Measurements from ENCODE around the gene CCDC50. TPM values are rescaled to one million over a fixed set of nuclear protein-coding genes. Genes with fewer than 3 reads are reported as not detected.

Gene CCDC50
- total RNA-seq, 2 experiments from 2014 or later, result 13.6 to 15.4 TPM

DNA sequence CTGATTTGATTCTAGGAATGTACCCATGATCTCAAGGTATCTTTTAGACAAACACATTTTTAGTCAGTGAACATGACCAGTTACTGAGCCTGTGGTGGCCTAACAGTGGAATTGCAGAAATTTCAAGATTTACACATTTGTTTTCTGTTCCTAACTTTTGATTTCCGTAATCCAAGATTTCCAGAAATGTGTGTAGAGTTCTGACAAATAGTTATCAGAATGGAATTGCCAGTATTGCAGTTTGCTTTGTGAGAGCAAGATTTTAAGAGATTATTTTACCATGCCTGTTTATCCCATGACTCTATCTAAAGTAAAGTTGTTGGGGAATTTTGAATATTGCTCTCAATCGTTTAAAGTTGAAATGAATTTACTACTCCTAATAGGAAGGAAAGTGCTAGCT lies 12.8 kb downstream of the CCDC50 start:
- peaks cover 2% of the 10 kb centered on the region for H3K9me3 Mint-ChIP-seq
- no peak overlapping the region for H3K27ac Mint-ChIP-seq
- H3K36me3 Mint-ChIP-seq, result no peaks in the 10 kb centered on the region
- intact Hi-C loops (cut with micrococcal nuclease), result no loop called here
- ChIA-PET CTCF (interaction anchor here (0.6 kb wide), 1 partner anchor 9 kb away, joined by 4 read pairs; no protein-coding TSS in a partner anchor), POLR2A (no interaction called here)
- no peaks in the 10 kb centered on the region for H3K27me3 Mint-ChIP-seq
- H3K4me3 Mint-ChIP-seq, result no peak overlapping the region
- no peak for DNase-seq
- H3K4me1 Mint-ChIP-seq (ENCODE audit: low read depth), result peaks cover 14% of the 10 kb centered on the region

DNA sequence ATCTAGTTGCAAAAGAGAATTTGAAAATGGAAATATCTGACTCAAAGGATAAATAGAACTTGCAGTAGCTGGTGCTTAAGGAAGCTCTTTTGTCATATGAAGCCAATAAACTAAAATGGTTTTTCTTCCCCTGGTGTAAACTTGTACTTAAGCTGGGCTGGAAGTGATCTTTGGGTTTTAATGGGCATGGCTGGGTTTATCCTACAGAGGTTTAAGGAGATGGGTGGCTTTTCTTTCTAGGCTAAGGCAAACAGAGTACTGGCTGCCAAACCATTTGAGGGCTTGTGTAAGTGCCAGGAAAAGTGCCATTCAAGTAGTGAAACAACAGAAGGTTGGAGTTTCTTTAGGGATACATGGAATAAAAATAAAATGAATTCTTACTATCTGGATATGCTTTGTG lies 13.2 kb downstream of the CCDC50 start:
- Mint-ChIP-seq H3K27me3 (no peaks in the 10 kb centered on the region), H3K9me3 (peaks cover 2% of the 10 kb centered on the region), H3K4me1 (ENCODE audit: low read depth) (peaks cover 14% of the 10 kb centered on the region), H3K27ac (no peak overlapping the region), H3K4me3 (no peak overlapping the region), H3K36me3 (no peaks in the 10 kb centered on the region)
- DNase-seq, result no peak
- POLR2A ChIA-PET, result no interaction called here
- CTCF ChIA-PET, result interaction anchor here (0.6 kb wide), 1 partner anchor 10 kb away, joined by 4 read pairs; no protein-coding TSS in a partner anchor
- intact Hi-C loops (cut with micrococcal nuclease), result no loop called here

DNA sequence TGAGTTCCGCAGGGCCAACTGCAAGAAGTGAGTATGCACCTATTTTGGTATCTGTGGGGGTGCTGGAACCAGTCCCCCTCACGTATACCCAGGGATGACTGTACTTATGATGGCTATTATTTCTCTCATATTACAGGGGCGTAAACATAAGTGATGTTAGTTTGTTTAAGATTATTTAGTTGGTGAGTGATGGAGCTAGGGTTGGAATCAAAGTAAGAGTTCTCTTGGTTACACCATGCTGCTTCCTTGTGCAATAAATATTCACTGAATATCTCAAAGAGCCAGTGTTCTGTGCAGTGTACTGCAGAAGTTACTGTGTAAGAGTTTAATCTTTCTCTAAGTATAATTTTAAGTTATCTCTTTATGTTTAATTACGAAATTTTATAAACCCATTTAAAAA lies 13.9 kb downstream of the CCDC50 start:
- intact Hi-C loops (cut with micrococcal nuclease), result no loop called here
- no peak overlapping the region for H3K27ac Mint-ChIP-seq
- no peak for DNase-seq
- CTCF ChIA-PET, result no interaction called here
- no peaks in the 10 kb centered on the region for H3K27me3 Mint-ChIP-seq
- no peak overlapping the region for H3K4me3 Mint-ChIP-seq
- no peaks in the 10 kb centered on the region for H3K36me3 Mint-ChIP-seq
- H3K9me3 Mint-ChIP-seq, result peaks cover 2% of the 10 kb centered on the region
- POLR2A ChIA-PET, result no interaction called here
- peaks cover 10% of the 10 kb centered on the region for H3K4me1 Mint-ChIP-seq (ENCODE audit: low read depth)

DNA sequence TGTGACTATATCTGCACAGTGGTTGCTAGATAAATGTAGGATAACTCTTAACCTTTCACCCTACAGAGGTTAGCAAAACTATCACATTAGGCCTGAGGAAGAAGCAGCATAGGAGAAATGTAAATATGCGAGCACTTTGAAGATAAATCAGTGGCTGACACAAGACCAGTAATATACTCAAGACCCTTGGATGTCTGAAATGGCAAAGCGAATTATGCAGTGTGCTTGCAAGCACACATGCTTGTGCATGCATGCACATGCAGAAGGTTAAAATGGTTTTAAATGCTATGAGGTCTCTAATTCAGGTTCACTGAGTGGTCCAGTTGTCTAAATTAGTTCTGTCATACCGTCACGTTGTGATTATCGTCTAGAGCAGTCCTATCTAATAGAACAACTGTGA lies 14.7 kb downstream of the CCDC50 start:
- peaks cover 7% of the 10 kb centered on the region for H3K4me1 Mint-ChIP-seq (ENCODE audit: low read depth)
- no peaks in the 10 kb centered on the region for H3K27me3 Mint-ChIP-seq
- DNase-seq, result no peak
- peaks cover 2% of the 10 kb centered on the region for H3K9me3 Mint-ChIP-seq
- H3K27ac Mint-ChIP-seq, result no peak overlapping the region
- no peaks in the 10 kb centered on the region for H3K36me3 Mint-ChIP-seq
- ChIA-PET POLR2A (no interaction called here), CTCF (no interaction called here)
- no peak overlapping the region for H3K4me3 Mint-ChIP-seq
- intact Hi-C loops (cut with micrococcal nuclease), result no loop called here

DNA sequence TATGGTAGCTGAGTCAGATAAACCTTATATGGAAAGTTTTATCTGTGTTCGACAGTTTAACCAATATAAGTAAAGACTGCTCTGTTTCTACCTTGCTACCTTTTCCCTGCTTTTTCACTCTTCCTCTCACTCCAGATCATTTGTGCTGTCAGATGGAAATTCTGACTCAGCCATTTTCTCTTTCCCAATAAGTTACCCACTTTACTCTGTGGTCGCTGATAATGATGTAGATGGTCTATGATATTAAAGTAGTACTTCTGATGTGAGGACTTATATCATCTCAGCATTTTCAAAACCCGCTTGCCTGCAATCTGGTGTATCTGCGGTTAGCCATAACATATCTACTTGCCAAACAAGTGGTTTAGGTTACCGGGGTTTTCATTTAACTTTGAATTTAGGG lies 16.1 kb downstream of the CCDC50 start:
- intact Hi-C loops (cut with micrococcal nuclease), result no loop called here
- ChIA-PET POLR2A (no interaction called here), CTCF (no interaction called here)
- Mint-ChIP-seq H3K36me3 (no peaks in the 10 kb centered on the region), H3K9me3 (peaks cover 2% of the 10 kb centered on the region), H3K27me3 (no peaks in the 10 kb centered on the region), H3K4me1 (ENCODE audit: low read depth) (peaks cover 4% of the 10 kb centered on the region), H3K4me3 (no peak overlapping the region), H3K27ac (no peak overlapping the region)
- no peak for DNase-seq

DNA sequence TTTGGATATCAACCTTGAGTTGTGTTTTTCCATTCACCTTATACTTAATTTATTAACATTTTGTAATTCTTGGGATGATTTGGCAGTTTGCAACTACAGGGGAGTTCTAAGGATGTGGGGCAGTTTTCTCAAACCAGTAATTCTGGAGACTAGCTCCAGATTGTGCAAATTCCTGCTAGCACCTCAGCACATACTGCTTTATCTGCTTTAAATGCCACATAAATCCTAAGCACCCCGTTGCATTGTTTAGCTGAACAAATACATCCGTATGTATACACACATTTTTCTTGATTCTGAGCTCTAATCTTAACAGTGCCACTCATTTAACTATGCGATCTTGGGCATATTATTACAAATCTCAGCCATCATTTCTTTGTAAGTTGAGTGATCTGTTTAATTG lies 18.0 kb downstream of the CCDC50 start:
- Mint-ChIP-seq H3K4me3 (no peak overlapping the region), H3K4me1 (ENCODE audit: low read depth) (peaks cover 4% of the 10 kb centered on the region), H3K27ac (no peak overlapping the region), H3K9me3 (peaks cover 2% of the 10 kb centered on the region), H3K36me3 (no peaks in the 10 kb centered on the region), H3K27me3 (no peaks in the 10 kb centered on the region)
- intact Hi-C loops (cut with micrococcal nuclease), result no loop called here
- ChIA-PET CTCF (no interaction called here), POLR2A (no interaction called here)
- no peak for DNase-seq

DNA sequence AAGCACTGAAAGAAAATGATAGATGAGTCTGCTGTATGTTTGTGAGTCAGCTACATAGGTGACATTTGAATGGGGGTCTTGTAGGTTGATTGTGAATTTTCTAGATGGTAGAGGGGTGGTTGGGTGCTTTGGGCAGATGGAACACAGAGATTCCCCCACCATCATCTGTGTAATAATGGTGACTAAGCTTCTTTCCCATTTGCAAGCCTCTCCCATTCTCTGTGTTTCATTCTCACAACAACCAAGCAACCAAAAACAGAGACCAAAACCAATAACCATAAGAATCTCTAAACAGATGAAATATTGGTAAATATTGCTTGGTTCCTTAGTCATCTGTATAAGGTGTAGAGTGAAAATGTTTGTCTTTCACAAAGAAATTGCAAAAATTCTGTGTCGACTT lies 18.9 kb downstream of the CCDC50 start:
- H3K9me3 Mint-ChIP-seq, result peaks cover 2% of the 10 kb centered on the region
- POLR2A ChIA-PET, result no interaction called here
- no peak overlapping the region for H3K27ac Mint-ChIP-seq
- H3K27me3 Mint-ChIP-seq, result no peaks in the 10 kb centered on the region
- no peaks in the 10 kb centered on the region for H3K36me3 Mint-ChIP-seq
- H3K4me1 Mint-ChIP-seq (ENCODE audit: low read depth), result peaks cover 4% of the 10 kb centered on the region
- CTCF ChIA-PET, result no interaction called here
- no peak overlapping the region for H3K4me3 Mint-ChIP-seq
- intact Hi-C loops (cut with micrococcal nuclease), result no loop called here
- DNase-seq, result no peak

DNA sequence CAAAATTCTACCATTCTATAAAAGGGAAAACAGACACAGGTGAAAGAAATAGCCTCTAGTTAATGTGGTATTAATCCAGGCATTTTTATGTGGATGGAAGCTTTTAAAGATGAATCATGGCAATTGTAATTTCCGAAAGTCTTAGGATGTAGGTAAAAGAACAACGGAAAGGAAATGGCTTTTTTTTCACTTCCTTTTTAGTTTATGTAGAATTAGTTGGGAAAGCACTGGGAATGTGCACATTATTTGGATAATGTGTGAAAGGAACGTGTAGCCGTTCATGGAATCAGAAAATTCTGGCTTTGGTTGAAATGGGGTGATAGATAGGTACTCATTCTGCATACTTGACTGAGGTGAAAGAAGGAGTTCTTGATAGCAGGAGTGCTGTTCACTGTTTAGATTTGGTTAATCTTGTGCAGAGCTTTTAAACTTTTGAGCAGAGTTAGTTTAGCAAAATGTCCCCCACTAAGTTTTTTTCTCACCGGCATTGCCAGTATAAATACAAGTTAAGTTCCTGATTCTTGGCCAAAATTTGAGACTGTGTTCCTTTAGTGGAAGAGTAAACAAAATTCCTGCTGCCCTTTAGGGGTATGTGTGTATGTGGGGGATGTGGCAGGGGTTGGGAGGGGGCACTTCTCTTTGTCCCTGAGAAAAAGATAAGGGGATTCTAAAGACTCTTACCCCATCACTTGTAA lies 21.3 kb downstream of the CCDC50 start:
- Mint-ChIP-seq H3K27ac (no peak overlapping the region), H3K36me3 (no peaks in the 10 kb centered on the region), H3K4me3 (no peak overlapping the region), H3K9me3 (no peaks in the 10 kb centered on the region), H3K27me3 (no peaks in the 10 kb centered on the region), H3K4me1 (ENCODE audit: low read depth) (peaks cover under 1% of the 10 kb centered on the region)
- ChIA-PET POLR2A (no interaction called here), CTCF (no interaction called here)
- DNase-seq, result no peak
- intact Hi-C loops (cut with micrococcal nuclease), result no loop called here

DNA sequence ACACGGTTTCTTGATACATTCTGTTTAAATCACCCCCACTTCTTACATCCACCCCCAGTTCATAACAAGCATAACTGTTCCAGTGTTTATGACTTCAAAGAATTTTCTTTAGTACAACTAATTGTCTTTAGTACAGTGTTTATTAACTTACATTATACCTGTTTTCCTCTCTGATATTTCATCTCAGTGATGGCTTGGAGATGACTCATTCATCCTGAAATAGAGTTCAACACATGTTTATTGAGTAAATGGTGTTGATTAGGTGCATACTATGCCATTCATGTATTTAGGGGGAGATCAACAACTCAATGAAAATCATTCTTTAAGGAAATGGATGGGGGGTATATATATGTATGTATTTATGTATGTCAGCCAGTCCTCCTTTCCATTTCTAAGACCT lies 22.8 kb downstream of the CCDC50 start:
- Mint-ChIP-seq H3K4me3 (no peak overlapping the region), H3K4me1 (ENCODE audit: low read depth) (peaks cover 2% of the 10 kb centered on the region), H3K27ac (no peak overlapping the region), H3K36me3 (no peaks in the 10 kb centered on the region), H3K9me3 (no peaks in the 10 kb centered on the region), H3K27me3 (no peaks in the 10 kb centered on the region)
- intact Hi-C loops (cut with micrococcal nuclease), result no loop called here
- ChIA-PET CTCF (no interaction called here), POLR2A (no interaction called here)
- no peak for DNase-seq

DNA sequence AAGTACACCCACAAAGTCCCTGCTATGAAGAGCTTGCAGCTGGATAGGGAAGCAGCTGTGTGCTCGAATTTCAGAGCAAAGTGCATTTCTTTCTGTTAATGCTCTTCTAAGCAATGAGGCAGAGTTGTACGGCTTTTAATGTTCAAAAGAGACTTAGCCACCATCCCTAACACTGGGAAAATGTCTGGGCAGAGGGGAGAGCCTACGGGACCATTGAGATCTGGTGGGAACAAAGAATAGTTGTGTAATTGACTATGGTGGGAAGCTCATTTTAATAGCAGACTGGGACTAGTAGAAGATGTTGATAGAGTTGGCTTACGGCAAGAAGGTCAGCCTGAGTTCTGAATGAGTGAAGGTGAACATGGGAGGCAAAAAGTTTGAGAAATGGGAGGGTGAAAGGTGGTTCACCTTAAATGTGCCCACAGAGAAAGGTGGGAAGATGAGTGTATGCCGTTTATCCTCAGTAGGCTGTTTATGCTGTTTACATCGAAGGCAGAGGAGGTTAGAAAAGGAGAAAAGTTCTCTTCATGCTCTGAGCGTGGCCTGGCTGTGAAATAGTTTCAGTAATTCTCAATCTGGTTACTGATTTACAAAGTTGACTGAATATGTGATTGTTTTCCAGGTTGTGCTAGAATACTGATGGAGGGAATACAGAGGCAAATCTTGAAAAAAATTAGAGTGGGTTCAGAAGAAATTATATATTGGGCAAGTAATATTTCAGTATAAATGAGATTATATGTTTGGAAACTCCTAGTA lies 24.0 kb downstream of the CCDC50 start:
- Mint-ChIP-seq H3K27me3 (no peaks in the 10 kb centered on the region), H3K4me1 (ENCODE audit: low read depth) (peaks cover 5% of the 10 kb centered on the region), H3K9me3 (no peaks in the 10 kb centered on the region), H3K36me3 (peaks cover under 1% of the 10 kb centered on the region), H3K27ac (no peak overlapping the region), H3K4me3 (no peak overlapping the region)
- DNase-seq, result no peak
- intact Hi-C loops (cut with micrococcal nuclease), result no loop called here
- CTCF ChIA-PET, result no interaction called here
- POLR2A ChIA-PET, result no interaction called here

DNA sequence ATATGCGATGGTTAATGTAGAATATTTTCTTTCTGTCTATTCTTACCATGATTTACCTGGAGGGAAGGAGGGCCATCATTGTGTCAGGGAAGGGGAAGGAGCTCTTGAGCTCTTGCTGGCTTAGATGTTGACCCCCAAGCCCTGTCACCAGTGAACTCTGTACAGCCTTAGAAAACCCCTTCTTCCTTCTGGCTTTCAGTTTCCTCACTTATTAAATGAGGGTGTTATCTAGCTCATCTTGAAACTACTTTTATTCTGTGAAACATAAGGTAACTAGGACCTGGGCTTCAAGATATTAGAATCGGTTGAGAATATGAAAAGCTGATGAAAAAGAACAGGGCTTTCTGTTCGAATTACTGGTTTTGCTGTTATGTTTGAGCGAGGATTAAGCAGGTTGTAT lies 26.2 kb downstream of the CCDC50 start:
- Mint-ChIP-seq H3K27me3 (no peaks in the 10 kb centered on the region), H3K9me3 (no peaks in the 10 kb centered on the region), H3K4me3 (no peak overlapping the region), H3K27ac (no peak overlapping the region), H3K4me1 (ENCODE audit: low read depth) (peaks cover 18% of the 10 kb centered on the region), H3K36me3 (peaks cover 6% of the 10 kb centered on the region)
- CTCF ChIA-PET, result interaction anchor here (1.2 kb wide), 1 partner anchor 19 kb away, joined by 3 read pairs; no protein-coding TSS in a partner anchor
- intact Hi-C loops (cut with micrococcal nuclease), result no loop called here
- DNase-seq, result no peak
- POLR2A ChIA-PET, result no interaction called here

DNA sequence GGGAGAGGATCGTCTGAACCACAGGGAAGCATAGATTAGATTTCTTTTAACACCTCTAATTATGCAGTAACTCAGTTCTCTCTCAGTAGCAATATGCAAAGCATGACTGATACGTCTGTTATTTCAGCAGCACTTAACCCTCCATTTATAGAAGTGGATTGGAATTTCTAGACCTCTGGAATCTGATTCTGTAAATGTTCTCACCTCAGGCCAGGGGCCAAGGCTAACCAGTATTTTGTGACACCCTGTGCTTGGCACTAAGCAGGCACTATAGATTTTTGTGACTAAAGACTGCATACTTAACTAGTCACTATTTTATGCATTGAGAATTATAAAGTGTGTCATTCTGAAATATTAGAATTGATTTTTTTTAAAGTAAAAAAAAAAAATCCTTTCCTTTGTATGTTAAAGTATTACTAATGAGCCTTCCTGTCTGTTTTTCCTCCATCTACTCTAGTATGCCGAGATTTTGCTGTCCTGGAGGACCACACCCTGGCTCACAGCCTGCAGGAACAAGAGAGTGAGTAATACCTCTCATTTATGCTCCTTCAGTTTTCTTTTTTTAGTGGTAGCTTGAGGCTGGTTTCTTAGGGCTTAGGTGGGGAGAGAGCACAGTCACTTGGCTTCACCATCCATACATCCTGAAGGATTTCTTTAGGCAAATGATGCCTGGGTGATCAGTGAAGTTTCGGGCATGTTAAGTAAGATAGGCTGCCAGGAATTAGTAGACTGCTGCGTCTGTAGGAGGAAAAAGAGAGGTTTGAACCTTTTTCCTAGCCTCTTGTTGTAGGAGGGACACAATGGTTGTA lies 27.6 kb downstream of the CCDC50 start:
- peaks cover 6% of the 10 kb centered on the region for H3K36me3 Mint-ChIP-seq
- intact Hi-C loops (cut with micrococcal nuclease), result no loop called here
- no peaks in the 10 kb centered on the region for H3K9me3 Mint-ChIP-seq
- POLR2A ChIA-PET, result no interaction called here
- CTCF ChIA-PET, result no interaction called here
- H3K27me3 Mint-ChIP-seq, result no peaks in the 10 kb centered on the region
- no peak overlapping the region for H3K4me3 Mint-ChIP-seq
- peaks cover 18% of the 10 kb centered on the region for H3K4me1 Mint-ChIP-seq (ENCODE audit: low read depth)
- DNase-seq, result no peak
- H3K27ac Mint-ChIP-seq, result no peak overlapping the region

All from activated CD4-positive, alpha-beta memory T cell treated with anti-CD3 and anti-CD28 coated beads for 36 hours (primary cell).